Heart right ventricle (tissue), 16 donors: ENCODE measurements around the gene KDM3A. TPM values are rescaled to one million over a fixed set of nuclear protein-coding genes. Genes with fewer than 3 reads are reported as not detected.

ENCODE experiments used
- ATAC-seq, 8 donors: fragments of 200-7000 bp; cut with Tn5 transposase; one replicate each; pipeline ENCODE4 v1.9.1; 2020; ENCODE audit warnings: mild to moderate bottlenecking in 8 of 8, moderate library complexity in 8 of 8, moderate number of reproducible peaks in 1 of 8
- DNase-seq, 2 donors: peaks; one replicate each; pipeline ENCODE4 v3.0.0-alpha.2; 2020
- H3K27ac ChIP-seq, 10 donors: fragments of 200-600 bp; sonication (generic) in 2 of 10; one replicate each; pipeline versions ENCODE4 v1.5.0 to v1.8.0; 2020 to 2022; ENCODE audit warnings: mild to moderate bottlenecking in 3 of 10
- H3K27me3 ChIP-seq, 7 donors: fragments of 200-600 bp; one replicate each; pipeline ENCODE4 v1.8.0; 2021 to 2022; ENCODE audit warnings: mild to moderate bottlenecking in 2 of 7
- H3K36me3 ChIP-seq, 9 donors: fragments of 200-600 bp; sonication (generic) in 1 of 9; one replicate each; pipeline versions ENCODE4 v1.5.0 to v1.8.0; 2020 to 2022; ENCODE audit warnings: mild to moderate bottlenecking in 2 of 9
- H3K4me1 ChIP-seq, 9 donors: fragments of 200-600 bp; sonication (generic) in 1 of 9; one replicate each; pipeline versions ENCODE4 v1.5.0 to v1.8.0; 2020 to 2022; ENCODE audit warnings: mild to moderate bottlenecking in 4 of 9
- H3K4me3 ChIP-seq, 10 donors: fragments of 200-600 bp; sonication (generic) in 2 of 10; one replicate each; pipeline versions ENCODE4 v1.5.0 to v1.8.0; 2020 to 2022; ENCODE audit warnings: mild to moderate bottlenecking in 7 of 10, moderate library complexity in 2 of 10
- H3K9me3 ChIP-seq, 11 donors: fragments of 200-600 bp in 10 of 11; sonication (generic) in 2 of 11; one replicate each; pipeline versions ENCODE4 v1.5.0 to v1.8.0; 2013 to 2022; ENCODE audit warnings: mild to moderate bottlenecking in 2 of 11, control low read depth in 1 of 11, moderate library complexity in 1 of 11
- CTCF ChIP-seq, 9 donors: fragments of 200-600 bp; sonication (generic) in 2 of 9; IDR thresholded peaks; one replicate each; pipeline versions ENCODE4 v1.5.0 to v1.8.0; 2021 to 2022; ENCODE audit warnings: antibody characterized with exemption in 9 of 9, mild to moderate bottlenecking in 5 of 9, moderate library complexity in 1 of 9
- WGBS, 2 donors: extraction: QIAGEN DNeasy Blood & Tissue Kit; methylation state at CpG; one replicate each; pipeline ENCODE4 v1.1.7; 2013; ENCODE audit warnings: inconsistent platforms in 1 of 2; 5-methylcytosine and 5-hydroxymethylcytosine counted together
- intact Hi-C, 10 donors: fragments of 100-400 bp; cut with DNase I; formaldehyde crosslinking; loops; one replicate each; pipeline versions ENCODE4 v1.11.1 to v1.14.2; 2022
- polyA plus RNA-seq, 2 donors: library from polyadenylated mRNA; stranded (reverse); fragments of 200-250 nt; gene quantifications; one replicate each; pipeline ENCODE4 v1.2.3, GENCODE V29; 2013
- total RNA-seq, 10 donors: library from RNA; stranded (reverse); fragmentation: NEBNext Ultra II Directional in 3 of 10; extraction: Animal tissue kit (Norgen Biotek cat#: 25700) in 3 of 10; gene quantifications; one replicate each; pipeline versions ENCODE4 v1.2.1 to v1.2.4, GENCODE V29; 2021 to 2023
- donor health status: Arrhythmogenic right ventricular cardiomyopathy.
- donor health status: ischemic (EF 13 %, LVEDD 7.1; RV severe dilation, severe dysfunction).
- donor health status: healthy with polysubstance abuse.
- donor health status: DM: no; HTN: yes; CAD: no.
- donor health status: DM: no; HTN: no; CAD: no.
- donor health status: ischemic (EF 25% LVEDD 6.9; RV normal size, moderate dysfunction).
- donor health status: ischemic (EF 25% LVEDD 5.7; RV mildly dilated, moderate dysfunction).
- donor health status: healthy.
- donor health status: DM: yes; HTN: yes; CAD: no.
- donor health status: Ischemic cardiomyopathy.
- donor health status: ischemic (EF 35%, LVEDD 5.7; RV mildly dilated, moderate dysfunction).
- donor health status: nonischemic (EF 11% LVEDD 7.7; RV severe dilation, severe dysfunction).
- donor health status: DM: yes; HTN: yes; CAD: no.
- donor health status: PGD.
- donor health status: ischemic (EF 29% LVEDD 5.4; RV normal size, mild dysfunction).
- donor health status: nonischemic (EF 23%, LVEDD 6.1; RV moderate dilation, normal function).

Gene KDM3A
- total and polyA plus RNA-seq, 12 donors: 17.1 to 53.7 (median 33.1) TPM

GRCh38 chr2:86443631-86444350 is 2.6 kb downstream of the KDM3A start:
- intact Hi-C loops: loop anchor here in 4 of 10 donors (5.0 to 10.0 kb wide), 6 partner anchors 46 to 246 kb away; partner anchors contain the start of genes CHMP3 (in 2 of the 4), IMMT (in 1 of the 4) and MRPL35 (in 1 of the 4)
- whole genome bisulfite sequencing, 2 donors: 76 to 84% methylated on average over 7 of the region's 7 CpGs
- peak overlapping the region in 3 of 10 donors; percentile 49 to 100 (median 96) for H3K27ac ChIP-seq
- ATAC-seq: no peak
- H3K36me3 ChIP-seq: peaks cover 0 to 52% (median 0%) of the 10 kb centered on the region in 9 donors
- no peak for TF ChIP-seq CTCF (IDR thresholded peaks at IDR 0.05)
- H3K4me3 ChIP-seq: peak overlapping the region in 7 of 10 donors; percentile 67 to 86 (median 71)
- H3K4me1 ChIP-seq: peaks cover 26 to 63% (median 57%) of the 10 kb centered on the region in 9 donors
- DNase-seq: no peak
- no peaks in the 10 kb centered on the region for H3K27me3 ChIP-seq
- H3K9me3 ChIP-seq: peaks cover 0 to 19% (median 16%) of the 10 kb centered on the region in 11 donors

DNA sequence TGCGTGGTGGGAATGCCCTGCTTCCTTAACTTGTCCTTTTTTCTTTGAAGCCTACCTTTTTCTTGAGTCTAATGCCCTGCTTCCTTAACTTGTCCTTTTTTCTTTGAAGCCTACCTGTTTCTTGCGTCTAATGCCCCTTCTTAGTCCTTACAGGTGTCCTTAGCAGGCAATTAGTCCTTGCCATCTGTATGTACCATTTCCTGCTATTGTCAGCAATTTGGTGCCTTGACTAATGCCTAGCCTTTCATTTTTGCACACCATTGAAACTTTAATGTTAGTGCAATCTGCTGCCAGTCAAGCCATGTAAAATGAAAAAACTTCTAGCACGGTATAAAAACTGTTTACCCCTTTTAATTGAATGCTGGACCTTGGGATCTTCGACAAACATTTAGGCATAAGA is 4.3 kb downstream of the KDM3A start:
- Histone ChIP-seq H3K4me1 (peaks cover 30 to 79% (median 71%) of the 10 kb centered on the region in 9 donors), H3K27ac (no peak overlapping the region), H3K9me3 (peaks cover 0 to 2% (median 0%) of the 10 kb centered on the region in 11 donors), H3K4me3 (no peak overlapping the region), H3K27me3 (no peaks in the 10 kb centered on the region), H3K36me3 (peaks cover 0 to 65% (median 4%) of the 10 kb centered on the region in 9 donors)
- DNase-seq (no peak), ATAC-seq (no peak)
- intact Hi-C loops: loop anchor here in 2 of 10 donors (10.0 kb wide), 1 partner anchor 221 kb away; no protein-coding TSS in a partner anchor
- WGBS, 2 donors: 64 to 69% methylated on average over 4 of the region's 4 CpGs
- TF ChIP-seq CTCF (IDR thresholded peaks at IDR 0.05): no peak

- WGBS, 2 donors: 98 to 99% methylated on average over 2 of the region's 2 CpGs
- Histone ChIP-seq H3K36me3 (peaks cover 0 to 72% (median 11%) of the 10 kb centered on the region in 9 donors), H3K4me3 (no peak overlapping the region), H3K27me3 (no peaks in the 10 kb centered on the region), H3K27ac (no peak overlapping the region), H3K4me1 (peaks cover 30 to 86% (median 75%) of the 10 kb centered on the region in 9 donors), H3K9me3 (no peaks in the 10 kb centered on the region)
- ATAC-seq (no peak), DNase-seq (no peak)
- no peak for TF ChIP-seq CTCF (IDR thresholded peaks at IDR 0.05)
- intact Hi-C loops: loop anchor here in 2 of 10 donors (10.0 kb wide), 1 partner anchor 221 kb away; no protein-coding TSS in a partner anchor
Observed at GRCh38 chr2:86446060-86446459, 4.9 kb downstream of the KDM3A start.

DNA sequence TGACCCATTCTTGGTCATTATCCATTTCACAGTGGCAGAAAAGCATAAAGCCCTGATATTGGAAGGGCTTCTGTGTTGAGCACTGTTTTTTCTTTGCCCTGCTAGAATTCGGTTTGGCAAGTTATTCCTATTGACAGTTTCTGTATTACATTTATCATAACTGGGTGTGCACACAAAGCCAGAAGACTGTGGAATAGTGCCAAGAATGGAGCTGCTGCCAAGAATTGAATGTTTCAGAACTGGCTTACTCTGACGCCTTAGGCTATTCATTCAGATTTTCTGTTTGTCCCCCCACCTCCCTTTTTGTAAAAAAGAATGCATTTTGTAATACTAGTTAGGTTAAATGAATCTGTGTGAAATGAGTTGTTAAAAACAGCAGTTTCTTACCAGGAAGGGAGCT is 12.7 kb downstream of the KDM3A start:
- Histone ChIP-seq H3K4me3 (no peak overlapping the region), H3K4me1 (peaks cover 12 to 60% (median 40%) of the 10 kb centered on the region in 9 donors), H3K27me3 (no peaks in the 10 kb centered on the region), H3K27ac (peak overlapping the region in 8 of 10 donors; percentile 0 to 61 (median 39)), H3K9me3 (no peaks in the 10 kb centered on the region), H3K36me3 (peaks cover 0 to 99% (median 52%) of the 10 kb centered on the region in 9 donors)
- peak in 1 of 2 donors; percentile 84 for DNase-seq
- no peak for TF ChIP-seq CTCF (IDR thresholded peaks at IDR 0.05)
- intact Hi-C loops: no loop called here
- peak; percentile 59 to 93 (median 84) for ATAC-seq
- WGBS, 2 donors: 3 to 6% methylated on average over 2 of the region's 2 CpGs
